GM19328 (cell line): ENCODE measurements around the gene CDS1.
"Not testable (repeated sequence)": the region's sequence is repeated elsewhere in the genome, so short reads cannot be mapped to it uniquely, and the experiment has no call there.

Experiments used
- ATAC-seq: cut with Tn5 transposase; IDR thresholded peaks from one replicate; pipeline ENCODE4 v1.9.1; 2021; ENCODE audit warnings: mild to moderate bottlenecking, moderate library complexity; ENCODE audit not compliant: unreplicated experiment

CDS1 gene

DNA sequence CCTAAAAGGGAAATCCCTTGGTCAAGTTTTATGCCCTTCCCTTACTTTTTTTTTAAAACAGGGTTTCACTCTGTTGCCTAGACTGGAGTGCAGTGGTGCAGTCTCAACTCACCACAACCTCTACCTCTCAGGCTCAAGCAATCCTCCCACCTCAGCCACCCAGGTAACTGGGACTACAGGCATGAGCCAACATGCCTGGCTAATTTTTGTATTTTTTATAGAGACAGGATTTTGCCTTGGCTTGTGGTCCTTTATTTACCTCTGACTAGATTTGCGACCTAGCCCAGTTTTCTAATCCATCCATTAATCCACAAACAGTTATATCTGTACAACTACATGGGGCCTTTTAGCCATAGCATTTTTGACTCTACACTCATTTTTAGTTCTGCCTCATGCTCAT is 23.7 kb downstream of the CDS1 start:
- no peak for ATAC-seq

DNA sequence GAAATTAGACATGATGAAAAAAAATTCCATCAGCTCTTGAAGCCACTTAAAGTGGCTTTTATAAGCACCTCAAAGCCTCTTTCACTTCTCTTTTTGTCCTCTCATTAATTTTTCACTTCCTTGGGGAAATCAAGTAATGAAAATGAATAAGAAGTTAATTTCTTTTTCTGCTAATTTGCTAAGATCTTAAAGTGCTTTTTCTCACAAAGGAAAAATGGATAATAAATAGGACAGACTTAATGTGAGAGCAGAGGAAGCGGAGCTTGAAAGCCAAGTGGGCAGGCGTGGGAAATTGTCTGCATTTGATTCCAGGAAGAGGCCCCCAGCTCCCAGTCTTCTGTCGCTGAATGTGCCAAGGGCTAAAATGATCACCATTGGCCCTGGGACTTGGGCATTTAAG is 28.6 kb downstream of the CDS1 start:
- no peak for ATAC-seq

DNA sequence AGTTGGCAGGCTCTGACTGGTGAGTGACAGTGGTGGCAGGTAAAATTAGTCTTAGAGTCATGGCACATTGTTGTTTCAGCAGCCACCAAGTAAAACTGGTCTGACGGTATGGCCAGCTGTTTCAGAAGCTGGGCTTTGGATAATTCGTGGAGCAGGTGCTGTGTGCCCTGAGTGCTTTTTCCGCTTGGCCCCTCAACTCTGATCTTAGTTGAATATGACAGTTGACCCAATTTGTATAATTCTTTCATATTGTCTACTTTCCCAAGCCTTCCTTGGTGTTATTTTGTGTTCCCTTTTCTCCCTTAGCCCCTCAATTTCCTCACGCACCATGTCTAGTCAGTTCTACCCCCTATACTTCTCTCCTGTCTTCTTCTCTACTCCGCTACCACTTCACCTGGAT is 32.0 kb downstream of the CDS1 start:
- no peak for ATAC-seq

DNA sequence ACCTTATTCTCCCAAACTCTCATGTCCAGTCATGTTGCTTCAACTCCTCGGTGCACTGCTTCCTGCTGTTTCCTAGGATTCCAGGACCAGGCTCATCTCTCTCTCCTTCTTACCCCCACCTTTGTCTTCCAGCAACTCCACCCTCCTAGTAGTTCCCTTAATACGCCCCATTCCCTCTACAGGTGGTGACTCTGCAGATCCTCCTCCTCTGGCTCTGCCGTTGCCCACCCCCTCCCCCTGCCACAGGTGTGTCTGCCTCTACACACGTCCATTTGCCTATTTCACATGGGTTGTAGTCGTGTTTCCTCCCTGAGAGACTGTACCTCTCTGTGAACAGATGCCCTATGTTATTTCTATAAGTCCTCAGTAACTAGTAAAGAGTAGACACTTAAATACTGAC is 32.4 kb downstream of the CDS1 start:
- no peak for ATAC-seq

DNA sequence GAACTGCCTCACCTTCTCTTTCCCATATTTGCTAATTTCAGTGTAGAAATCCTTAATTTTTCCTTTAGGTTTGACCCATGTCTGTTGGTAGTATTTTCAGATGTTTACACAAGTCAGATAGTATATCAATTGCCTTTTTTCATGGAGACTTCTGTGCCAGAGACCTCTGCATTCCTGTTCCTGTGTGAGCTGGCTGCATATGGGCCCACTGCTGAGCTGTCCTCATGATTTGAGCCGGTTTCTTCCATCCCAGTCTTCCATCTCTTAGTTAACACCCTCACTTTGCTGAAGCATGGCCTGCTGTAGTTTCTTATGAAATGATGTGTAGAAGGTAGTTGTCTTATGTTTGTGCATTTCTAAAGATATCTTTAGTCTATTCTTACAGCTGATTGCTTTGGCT is 40.0 kb downstream of the CDS1 start:
- no peak for ATAC-seq

DNA sequence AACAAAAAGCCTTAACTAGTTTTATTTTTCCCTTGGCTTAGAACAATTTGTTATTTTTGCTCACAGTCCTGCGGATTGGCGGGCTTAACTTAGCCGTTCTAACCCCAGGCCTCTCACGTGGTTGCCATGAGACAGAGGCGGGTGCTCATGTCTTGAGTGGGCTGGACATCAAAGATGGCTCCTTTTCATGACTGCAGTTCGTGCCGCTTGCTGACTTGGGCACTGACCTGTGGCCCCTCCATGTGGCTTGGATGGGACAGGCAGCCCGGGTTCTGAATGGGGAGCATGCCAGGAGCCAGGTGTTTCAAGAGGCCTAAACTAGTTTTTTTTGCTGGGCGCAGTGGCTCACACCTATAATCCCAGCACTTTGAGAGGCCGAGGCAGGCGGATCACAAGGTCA is 40.7 kb downstream of the CDS1 start:
- ATAC-seq: no peak

DNA sequence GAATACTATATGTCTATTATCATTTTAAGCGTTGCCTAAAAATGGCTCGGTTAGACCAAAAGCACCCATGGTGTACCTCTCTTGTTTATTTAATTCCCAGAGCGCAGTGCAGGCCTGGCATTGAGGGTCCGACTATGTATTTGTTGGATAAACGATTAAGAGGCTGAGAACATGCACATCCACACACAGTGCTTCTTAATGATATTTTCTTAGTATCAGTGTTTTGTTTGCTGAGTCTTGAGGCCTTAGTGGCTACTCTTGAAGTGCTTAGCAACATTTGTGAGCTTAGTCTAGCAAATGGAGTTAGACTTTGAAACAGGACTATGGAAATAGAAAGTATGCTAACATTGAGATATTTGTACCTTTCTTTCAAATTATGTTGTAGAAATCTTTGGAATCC is 43.7 kb downstream of the CDS1 start:
- no peak for ATAC-seq

DNA sequence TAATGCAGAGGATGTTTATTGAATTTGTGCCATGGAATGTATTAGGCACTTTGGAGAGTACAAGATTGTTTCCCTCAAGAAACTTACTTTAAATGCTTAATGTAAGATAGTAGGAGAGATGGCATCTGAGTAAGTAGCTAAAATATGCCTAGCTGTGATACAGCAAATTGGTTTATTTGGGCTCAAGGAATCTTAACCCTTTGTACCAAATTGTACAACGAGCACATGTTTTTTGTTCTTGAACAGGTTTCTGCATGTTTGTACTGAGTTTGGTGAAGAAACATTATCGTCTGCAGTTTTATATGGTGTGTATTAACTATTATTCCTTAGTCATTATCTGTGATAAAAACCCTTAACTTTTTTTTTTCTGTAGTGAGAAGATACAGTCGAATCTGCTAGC is 48.6 kb downstream of the CDS1 start:
- no peak for ATAC-seq

DNA sequence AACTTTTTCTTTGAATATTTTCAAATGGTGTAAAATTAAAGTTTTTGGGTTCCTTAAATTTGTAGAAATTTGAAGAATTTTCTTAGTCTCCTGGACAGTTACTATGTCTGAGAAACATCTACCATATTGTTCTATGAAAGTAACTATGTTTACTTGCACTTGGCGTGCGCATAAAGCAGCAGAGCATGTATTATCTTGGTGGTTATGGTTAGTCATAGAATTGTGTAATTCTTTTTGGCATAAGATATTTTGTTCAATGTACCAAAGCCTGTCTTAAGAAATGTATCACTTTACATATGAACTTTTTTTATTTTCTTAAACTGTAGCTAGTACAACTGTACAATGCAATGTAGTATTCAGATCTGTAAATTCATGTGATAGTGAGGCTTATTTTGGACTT is 49.2 kb downstream of the CDS1 start:
- ATAC-seq: no peak

DNA sequence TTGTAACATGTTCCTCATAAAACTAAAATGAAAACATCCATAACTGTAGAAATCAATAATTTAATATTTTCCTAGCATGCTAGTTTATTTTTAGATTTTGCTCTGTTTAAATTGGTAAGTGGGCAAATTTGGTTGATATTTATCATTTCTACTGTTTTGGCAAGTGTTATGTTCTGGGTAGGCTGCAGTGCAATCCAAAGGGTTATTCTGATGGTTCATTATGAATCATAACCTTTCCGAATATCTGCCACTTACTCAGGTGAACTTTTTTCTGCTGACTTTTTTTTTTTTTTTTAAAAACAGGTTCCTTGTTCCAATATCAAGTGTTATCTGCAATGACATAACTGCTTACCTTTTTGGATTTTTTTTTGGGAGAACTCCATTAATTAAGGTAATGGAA is 52.0 kb downstream of the CDS1 start:
- ATAC-seq: no peak

DNA sequence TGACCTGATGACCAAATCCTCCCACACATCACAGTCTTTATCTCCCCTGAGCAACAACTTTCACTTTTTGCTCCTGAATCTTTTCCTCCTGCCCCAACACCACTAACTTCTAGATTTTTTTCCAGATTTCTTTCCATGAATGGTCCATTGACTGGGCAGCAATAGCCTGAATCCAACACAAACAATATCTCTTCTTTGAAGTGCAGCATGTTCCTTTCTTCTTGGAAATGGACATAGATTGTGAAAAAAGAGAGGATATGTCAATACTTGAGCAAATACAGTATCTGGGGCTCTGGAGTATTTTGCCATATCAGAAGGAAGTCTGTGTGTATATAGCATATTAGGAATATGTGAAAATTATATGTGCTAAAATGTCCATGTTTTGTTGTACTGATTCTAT is 55.2 kb downstream of the CDS1 start:
- ATAC-seq: no peak

DNA sequence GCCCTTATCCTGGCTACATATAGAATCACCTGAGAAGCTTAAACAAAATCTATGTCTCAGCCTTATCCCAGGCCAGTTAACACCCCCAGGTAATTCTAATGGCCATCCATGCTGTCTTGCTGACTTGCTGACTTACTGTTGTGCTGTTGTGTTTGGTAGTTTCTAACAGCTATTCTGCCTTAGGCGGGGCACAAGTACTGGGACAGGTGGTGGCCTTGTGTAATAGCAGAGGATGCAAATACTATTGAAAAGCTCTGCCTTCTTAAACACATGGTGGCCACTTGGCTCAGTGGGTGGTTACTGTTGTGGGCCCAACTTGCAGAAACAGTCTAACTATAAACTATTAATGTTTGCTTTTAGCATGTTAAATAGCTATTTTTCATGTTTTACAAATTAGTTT is 56.2 kb downstream of the CDS1 start:
- ATAC-seq: no peak

DNA sequence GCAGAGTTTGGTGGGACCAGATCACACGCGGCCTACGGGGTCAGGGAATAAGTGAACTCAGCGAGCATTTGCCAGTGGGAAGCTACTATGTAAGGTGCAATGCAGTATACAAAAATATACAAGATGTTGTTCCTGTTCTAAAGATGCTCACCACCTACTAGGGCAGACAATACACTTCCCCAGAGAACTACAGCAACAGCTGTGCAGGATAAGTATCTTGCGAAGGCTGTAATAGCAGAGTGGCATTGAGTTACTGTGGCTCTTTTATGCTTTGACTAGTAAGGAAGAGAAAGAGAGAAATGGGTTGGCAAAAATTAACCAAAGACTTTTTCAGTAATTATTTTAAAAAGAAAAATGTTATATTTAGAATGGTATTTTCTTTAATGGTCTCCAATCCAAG is 61.2 kb downstream of the CDS1 start:
- ATAC-seq: no peak

DNA sequence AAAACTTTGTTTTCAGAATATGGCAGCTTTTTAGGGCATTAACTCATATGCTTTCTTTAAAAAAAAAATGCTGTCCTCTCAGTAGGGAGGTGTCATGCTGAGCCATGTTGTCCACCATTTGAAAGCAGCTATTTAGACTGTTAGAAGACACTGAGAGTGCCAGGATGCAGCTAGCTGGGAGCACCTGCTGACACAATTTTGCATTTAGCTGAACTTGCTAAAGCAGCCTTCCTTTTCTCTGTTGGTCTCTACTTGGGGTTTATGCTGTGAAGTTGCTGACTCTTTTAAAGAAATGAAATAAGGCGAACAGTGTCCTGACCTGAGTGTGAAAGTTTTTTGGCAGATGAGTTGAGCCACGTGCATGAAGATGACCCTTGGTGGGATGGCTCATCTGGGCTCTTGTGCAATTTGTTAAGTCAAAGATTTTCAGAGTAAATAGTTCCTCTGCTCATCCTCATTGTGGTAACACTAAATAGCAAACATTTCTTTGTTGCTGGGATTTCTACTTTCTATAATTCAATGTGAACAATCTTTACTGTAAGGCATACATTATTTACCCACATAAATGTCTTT is 64.5 kb downstream of the CDS1 start:
- ATAC-seq: no peak

DNA sequence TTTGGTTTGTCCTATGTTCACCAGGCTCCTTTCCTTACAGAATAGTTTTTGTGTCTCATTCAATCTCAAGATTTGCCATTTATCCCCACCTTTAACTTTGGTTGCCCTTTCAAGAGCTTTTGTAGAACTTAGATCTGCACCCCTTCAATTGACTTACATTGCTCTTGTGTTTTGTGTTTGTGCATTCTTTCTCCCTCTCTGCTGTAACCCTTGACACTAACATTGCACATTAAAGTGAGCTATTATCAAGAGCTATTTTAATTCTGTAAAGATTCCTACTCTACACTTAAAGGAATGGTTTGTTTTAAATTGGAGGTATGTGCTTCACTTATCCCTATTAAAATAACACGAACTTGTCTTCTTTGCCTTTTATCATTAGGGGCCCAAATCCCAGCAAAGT is 65.3 kb downstream of the CDS1 start:
- ATAC-seq: no peak

DNA sequence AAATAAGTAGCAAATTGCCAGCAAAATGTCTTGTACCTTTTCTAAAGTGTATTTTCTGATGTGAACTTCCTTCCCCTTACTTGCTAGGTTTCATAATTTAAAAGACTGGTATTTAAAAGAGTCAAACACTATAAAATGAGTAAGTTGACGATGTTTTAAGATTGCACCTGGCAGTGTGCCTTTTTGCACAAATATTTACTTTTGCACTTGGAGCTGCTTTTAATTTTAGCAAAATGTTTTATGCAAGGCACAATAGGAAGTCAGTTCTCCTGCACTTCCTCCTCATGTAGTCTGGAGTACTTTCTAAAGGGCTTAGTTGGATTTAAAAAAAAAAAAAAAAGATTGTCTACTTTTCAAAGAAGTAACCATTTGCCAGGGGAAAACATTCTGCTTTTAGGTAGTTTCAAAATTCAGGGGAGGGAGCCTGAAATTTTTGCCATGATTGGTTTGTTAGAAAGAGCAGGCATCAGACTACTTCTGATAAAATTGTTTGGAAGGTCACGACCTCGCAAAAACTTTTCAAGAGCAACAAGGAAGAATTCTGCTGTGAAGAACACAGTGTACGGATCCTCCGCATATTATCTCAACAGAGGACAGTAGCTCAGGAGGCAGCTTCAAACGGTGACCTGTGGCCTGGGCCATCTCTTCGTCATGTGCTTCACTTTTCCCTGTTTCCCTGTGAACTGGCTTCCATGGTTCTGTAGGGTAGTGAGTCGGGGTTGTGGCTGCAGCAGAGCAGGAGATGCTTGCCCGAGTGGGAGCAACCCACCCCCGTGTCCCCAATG is 66.1 kb downstream of the CDS1 start:
- ATAC-seq: no peak

DNA sequence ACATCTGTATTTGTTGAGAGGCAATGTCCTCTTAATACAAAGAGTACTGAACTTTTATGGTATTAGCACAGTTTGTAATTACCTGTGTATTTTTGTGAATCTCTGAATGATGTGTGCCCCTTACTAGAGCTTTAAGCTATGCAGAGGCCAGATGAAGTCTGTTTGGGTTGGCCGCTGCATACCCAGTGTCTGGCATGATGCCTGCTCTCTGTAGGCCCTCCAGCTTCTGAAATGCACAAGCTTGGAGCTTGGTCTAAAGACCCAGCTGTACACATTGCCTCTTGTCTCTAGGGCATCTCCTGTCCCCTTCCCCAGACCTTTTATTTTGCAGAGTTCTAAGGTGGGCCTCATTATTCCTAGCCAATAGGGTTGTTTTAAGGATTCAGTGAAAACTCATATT is 68.6 kb downstream of the CDS1 start:
- no peak for ATAC-seq

DNA sequence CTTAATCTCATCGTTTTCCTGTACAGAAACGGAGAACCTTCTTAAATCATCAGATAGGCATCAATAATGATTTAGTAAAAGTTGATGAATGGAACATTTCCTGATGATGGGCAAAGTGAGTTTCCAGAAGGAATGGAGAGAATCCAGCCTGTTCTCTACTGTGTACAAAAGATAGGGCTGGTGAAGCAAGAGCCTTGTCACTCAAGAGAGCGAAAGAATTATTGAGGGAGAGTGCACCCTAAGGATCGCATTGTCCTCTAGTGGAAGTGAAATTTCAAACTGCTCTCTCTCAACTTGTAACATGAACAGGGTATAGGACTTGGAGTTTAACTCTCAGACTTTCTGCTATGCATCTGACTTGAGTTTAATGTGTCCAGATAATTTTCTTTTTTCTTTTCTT is 69.6 kb downstream of the CDS1 start:
- no peak for ATAC-seq

DNA sequence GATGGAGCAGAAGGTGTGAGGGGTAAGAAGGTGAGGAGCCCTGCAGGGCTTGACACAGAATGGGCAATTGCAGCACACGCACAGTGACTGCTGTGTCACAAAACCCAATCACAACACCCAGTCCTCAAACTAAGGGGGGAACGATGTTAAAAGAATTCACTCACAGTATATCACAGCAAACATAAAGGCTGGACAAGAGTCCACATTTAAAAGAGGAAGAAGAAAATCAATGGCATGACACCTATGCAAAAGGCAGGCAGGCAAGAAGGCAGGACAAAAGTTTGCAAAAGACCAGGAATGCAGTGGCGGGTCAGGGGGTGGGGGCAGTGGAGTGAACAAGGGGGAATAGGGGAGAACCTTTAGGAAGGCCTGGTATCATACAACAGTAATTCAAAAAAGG is 77.7 kb downstream of the CDS1 start:
- no peak for ATAC-seq

DNA sequence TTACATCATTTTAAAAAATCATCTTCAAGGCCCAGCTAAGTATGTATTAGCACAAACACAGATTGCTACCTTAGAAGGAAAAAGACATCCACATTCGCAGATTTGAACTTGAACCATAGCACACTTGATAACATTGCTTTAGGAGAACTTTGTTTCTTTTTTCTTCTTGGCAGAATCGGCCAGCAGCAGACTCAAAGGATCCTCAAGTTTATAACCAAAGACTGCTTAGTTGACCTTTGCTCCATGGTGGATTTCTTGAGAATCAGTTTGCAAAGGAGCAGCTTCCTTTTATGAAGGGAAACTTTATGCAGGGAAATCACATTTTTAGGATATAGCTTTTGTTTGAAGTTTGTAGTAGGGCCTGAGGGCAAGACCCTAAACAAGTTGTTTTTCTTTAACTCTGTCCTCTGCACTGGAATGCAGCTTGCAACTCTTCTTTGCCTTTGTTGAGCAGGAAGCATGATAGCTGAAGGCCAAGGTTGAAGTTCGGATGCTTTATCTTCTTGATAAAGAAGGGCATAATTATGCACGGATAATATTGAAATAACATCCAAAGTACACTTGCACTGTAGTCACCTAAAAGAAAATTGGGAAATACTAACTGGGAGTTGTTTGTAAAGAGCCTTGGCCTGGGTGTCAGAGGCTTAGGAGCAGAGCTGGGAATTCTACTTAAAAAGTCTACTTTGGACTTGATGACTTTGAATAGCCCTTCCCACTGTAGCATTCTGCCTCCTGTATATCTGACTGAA is 78.4 kb downstream of the CDS1 start:
- no peak for ATAC-seq

DNA sequence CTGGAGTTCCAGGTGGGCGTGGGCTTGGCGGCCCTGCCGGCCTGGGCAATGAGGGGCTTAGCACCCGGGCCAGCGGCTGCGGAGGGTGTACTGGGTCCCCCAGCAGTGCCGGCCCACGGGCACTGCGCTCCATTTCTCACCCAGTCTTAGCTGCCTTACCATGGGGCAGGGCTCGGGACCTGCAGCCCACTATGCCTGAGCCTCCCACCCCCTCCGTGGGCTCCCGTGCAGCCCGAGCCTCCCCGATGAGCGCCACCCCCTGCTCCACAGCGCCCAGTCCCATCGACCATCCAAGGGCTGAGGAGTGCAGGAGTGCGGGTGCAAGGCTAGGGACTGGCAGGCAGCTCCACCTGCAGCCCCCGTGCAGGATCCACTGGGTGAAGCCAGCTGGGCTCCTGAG is 81.8 kb downstream of the CDS1 start:
- ATAC-seq: not testable (repeated sequence)

DNA sequence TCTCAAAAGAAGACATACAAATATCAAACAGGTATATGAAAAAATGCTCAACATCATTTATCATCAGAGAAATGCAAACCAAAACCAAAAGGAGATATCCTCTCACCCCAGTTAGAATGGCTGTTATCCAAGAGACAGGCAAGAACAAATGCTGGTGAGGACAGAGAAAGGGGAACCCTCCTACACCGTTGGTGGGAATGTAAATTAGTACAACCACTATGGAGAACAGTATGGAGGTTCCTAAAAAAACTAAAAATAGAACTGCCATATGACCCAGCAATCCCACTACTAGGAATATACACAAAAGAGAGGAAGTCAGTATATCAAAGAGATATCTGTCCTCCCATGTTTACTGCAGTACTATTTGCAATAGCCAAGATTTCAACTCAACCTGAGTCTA is 83.5 kb downstream of the CDS1 start:
- ATAC-seq: no peak
